ENCODE results near the gene NAP1L4.
A peak's percentile ranks its signal among the peaks of the same experiment; 100 is the strongest.
"Not testable (repeated sequence)": the region's sequence is repeated elsewhere in the genome, so short reads cannot be mapped to it uniquely, and the experiment has no call there.

The NAP1L4 gene

DNA sequence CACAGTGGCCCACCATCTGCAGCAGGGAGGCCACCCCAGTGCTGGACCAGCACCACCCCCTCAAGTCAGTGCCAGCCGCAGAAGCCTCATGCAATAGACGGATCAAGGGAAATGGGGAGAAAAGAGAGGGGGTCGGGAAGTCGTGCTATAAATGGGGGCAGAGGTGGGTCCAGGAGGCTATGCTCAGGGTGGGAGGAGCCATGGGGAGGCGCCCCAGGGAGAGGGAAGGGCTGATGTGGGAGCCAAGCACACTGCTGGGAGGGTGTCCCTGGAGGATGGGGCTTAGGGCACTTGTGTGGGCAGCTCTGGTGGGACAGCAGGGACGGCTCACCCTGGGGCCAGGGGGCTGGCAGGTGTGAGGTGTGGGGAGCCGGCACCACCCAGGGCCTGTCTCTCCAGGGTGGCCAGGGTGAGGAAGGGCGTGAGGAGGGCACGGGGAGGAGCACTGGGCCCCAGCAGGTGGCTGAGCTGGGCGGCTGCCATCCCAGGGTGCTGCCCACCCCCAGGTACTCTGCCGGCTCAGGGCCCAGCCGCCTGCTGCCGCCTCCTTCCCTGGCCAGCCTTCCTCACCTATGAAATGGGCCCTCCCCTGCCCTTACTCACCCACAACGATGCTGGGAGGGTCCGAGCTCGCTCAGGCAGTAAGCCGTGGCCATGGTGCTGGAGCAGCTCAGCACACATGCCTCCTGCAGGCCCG, 80.9 kb downstream of the NAP1L4 start:
- DNase-seq, result no peak

DNA sequence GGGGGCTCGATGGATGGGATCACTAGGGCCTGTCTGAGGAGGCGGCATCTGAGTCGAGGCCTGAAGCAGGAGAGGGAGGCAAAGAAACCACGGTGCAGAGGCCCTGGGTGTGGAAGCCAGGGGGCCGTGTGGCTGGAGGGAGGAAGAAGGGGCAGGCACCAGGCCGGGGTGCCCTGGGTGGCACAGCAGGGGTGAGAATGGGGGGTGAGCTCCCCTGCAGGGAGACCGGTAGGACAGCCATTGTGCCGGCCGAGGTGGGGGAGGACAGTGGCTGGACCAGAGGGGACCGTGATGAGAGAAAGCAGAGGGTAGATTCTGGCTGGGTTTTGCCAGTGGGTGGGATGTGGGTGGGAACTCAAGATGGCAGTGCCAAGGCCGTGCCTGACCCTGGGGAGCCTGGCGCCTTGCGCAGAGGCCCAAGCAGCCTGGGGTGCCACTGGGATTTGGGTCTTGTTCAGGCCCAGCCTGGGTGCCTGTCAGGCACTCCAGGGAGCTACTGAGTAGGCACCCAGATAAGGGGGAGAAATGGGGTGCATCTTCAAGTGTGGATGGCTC, 81.7 kb downstream of the NAP1L4 start:
- no peak for DNase-seq

DNA sequence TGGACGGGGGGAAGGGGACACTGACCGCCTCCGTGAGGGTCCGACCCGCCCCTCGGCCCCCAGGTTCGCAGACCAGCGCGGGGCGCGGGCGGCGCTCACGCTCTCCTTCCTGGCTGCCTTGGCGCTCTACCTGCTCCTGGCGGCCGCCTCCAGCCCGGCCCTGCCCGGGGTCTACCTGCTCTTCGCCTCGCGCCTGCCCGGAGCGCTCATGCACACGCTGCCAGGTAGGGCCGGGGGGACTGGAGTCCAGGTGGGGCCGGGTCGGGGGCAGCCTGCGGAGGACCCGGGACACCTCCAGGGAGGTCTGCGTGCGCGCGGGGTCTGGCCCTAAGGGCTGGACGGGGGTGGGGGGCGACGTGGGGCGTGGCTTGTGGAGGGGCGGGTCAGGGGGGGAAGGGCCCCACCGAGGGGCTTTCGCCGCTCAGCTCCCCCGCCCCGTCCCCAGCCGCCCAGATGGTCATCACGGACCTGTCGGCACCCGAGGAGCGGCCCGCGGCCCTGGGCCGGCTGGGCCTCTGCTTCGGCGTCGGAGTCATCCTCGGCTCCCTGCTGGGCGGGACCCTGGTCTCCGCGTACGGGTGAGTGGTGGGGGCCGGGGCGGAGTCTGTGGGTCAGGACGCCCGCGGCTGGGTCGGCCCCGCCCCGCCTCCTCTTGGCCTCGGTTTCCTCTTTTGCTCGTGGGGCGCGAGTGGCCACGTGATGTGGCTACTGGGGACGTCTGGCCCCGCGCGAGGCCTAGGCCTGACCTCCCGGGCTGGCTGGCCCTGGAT, 82.8 kb downstream of the NAP1L4 start:
- DNase-seq, result no peak

DNA sequence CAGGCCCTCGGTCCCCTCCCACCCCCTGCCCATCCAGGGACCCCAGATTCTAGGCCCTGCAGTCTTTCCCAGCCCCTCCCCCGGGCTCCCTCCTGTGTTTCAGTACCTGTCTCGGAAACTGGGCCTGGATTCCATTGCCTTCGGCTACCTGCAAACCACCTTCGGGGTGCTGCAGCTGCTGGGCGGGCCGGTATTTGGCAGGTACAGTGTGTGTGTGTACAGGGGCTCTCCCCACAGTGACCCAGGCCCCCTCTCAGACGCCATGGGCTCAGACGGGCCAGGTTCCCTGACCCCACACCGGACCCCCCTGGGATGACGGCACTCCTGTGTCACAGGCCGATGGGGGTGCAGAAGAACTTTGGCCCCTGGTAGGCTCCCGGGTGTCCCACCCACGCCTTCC, 84.0 kb downstream of the NAP1L4 start:
- DNase-seq, result no peak

DNA sequence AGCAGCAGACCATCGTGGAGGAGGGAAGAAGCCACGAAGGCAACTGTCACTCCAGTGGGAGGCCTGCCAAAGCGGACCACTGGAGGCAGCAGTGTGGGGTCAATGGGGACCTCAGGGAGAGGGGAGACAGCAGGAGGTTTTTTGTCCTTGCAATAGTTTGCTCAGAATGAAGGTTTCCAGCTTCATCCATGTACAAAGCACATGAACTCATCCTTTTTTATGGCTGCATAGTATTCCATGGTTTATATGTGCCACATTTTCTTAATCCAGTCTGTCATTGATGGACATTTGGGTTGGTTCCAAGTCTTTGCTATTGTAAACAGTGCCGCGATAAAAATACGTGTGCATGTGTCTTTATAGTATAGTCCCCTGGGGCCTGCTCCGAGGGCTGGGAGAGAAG, 86.8 kb downstream of the NAP1L4 start:
- DNase-seq, result not testable (repeated sequence)

DNA sequence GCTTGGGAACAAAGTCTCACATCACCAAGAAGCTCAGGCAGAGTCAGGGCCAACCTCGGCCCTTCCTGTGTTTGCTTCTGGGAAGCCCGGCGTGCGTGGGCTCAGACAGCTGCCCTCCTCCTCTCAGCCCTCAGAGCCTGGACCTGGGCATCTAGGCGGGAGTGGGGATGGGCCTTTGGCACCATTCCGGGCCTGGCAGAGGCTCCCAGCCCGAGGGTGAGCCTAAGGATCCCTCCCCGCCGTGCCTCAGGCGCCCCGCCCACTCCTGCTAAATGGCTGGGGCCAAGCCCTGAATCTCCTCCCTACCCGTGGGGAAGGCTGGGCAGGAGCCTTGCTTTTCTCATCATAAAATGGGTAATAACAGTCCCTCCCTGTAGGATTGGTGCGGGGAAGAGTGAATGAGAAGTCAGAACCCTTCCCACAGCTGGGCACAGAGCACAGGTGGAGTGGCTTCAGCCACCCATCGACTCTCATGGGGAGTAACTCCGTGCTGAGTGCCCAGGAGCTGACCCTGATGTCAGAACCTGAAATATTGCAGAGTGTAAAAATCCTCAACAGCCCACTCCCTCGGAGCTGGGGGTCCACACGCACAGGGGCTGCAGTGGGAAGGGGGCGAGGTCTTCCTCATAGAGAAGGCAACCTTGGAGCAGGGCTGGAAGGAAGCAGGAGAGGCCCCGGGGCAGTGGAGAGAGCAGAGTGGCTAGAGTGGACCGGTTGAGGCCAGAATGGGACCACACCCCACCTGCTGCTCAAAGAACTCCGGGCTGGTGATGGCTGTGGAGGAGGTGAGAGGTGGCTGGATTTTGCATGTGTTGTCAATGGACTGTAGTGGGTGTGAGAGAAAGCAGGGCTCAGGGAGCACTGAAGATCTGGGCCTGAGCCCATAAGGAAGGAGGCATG, 87.7 kb downstream of the NAP1L4 start:
- no peak for DNase-seq

DNA sequence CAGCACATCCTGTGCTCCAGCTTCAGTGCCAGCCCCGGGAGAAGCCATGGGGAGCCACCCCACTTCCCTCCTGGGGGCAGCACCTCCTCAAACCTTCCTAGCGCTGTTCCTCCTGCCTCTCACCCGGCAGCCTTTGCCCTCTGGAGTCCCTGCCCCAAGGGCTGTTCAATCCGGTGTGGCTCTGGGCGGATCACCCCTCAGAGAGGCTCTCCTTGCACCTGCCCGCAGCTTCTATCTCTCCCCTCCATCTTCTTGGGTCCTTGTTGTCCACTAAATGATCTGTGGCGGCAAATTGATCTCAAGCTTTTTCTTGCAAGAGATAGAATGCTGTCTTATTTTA, 88.5 kb downstream of the NAP1L4 start:
- DNase-seq, result no peak

DNA sequence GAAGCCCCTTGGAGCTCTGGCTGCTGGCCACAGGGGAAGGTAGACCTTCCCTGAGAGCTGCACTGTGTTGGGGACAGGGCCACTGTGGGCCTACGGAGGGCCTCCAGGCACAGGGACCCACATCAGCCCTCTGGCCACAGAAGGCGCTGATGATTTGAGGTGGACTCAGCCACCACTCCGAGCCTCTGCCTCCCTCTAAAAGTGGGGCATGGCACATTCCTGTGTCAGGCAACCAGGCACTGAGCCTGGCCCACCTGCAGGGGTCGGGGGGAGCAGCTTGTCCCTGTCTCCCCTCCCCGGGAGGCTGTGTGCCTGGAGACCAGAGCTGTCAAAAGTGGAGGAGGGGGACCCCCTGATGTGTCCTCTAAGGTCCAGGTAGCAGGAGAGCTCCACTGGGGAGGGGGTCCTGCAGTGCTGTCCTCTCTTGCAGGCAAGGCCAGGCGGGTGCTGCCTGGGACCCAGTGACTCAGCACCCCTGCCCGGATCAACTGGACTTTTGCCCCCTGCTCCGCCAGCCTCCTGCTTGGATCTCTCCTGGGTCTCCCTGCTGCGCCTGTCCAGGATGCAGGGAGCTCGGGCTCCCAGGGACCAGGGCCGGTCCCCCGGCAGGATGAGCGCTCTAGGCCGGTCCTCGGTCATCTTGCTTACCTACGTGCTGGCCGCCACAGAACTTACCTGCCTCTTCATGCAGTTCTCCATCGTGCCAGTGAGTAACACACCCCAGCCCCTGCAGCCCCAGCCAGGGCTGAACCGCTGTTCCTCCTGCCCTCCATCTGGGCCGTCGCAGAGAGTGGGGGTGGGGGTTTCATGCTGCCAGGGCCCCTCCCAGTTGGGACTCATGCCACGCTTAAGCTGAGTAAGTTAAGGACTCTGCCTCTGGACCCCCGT, 89.1 kb downstream of the NAP1L4 start:
- DNase-seq, result no peak

DNA sequence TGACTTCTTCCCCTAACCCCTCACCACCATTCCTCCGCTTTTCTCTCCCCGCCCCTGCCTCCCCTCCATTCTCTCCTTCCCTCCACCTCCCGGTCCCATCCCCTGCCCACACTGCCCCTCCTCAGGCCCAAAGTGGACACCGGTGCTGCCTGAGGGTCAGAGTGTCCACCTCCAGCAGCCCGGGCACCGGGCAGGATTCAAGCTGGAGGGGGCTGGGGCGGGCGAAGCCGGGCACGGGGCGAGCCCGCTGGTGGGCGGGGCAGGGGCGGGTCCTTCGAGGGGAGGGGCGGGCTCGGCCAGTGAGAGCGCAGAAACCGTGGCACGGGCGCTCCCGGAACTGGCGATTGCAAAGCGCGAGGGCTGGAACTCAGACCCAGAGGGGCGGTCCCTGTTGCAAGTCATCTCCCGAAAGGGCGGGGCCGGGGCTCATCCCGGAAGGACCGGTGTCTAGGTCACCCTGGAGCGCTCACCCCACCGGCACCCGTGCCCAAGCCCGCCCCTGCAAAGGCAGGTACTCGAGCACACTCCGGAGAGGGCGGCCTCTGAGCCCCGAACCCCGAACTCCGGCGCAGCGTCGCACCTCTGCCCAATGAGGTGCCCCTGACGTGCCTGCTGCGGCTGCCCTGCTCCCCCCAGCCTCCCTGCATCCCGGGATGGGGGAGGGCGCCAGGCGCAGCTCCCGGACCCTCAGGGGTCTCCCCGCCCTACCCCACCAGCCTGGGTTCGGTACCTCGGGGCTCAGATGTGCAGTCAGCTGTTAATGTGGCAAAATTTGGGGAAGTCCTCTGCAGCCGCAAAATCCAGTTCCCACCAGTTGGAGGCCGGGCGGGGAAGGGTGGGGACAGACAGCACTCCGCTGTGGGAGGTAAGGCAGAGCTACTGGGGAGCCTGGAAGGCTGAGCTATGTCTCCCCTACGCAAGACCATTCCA, 90.0 kb downstream of the NAP1L4 start:
- DNase-seq, result peak in 43 of 56 donors; percentile 14 to 78 (median 44)

DNA sequence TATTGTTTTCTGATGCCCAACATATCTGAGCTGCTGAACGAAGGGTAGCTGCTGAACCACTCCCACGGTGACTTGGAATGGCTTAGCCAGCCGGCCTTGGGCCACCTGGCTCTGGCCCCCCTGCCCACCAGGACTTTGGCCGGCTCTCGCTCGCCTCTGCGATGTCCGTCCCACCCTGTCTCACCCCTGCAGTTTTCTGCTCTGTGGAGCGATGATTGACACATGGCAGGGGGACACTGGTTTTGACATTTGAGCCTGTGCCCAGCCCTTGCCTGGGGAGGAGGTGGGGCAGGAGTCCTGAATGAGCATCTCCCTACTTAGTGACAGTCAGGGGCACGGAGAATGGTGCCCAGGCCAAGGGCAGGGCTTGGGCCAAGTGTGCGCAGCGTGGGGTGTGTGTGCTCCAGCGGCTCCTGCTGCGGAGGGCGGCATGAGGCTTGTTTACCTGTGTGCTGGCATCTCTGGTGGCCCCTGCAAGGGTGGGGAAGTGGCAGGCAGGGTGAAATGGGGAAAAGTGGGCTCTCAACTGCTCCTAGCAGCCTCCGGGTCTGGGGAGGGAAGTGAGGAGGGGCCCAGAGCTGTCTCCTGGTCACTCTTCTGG, 90.8 kb downstream of the NAP1L4 start:
- no peak for DNase-seq

DNA sequence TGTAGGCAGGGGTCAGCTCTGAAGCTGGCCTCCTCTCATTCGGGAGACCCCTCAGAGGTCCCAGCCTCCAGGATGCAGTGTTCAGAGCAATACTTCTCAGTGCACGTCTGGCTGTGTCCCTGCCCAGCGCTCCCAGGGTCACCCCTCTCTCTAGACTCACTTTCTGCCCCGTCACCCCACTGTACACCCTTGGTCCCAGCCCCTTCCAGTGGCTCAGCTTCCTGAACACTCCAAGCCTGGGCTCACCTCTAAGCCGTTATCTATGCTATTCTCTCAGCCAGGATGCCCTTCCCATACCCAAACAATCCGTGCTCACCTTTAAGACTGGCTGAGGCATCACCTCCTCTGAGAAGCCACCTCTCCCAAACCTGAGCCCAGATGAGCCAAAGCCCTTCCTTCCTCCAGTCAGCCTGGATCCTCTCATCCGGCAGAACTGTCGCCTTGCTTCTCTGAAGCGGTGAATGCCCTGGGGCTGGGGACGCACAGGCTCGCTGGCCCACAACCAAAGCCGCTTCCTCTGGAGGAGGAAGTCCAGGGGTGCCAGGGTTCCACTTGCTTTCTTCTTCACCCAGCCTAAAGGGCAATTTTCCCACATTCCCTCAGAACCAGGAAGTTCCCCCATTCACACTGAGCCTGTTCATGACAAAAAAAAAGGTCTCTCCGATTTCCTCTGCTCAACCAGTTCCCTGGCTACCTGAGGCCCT, 92.9 kb downstream of the NAP1L4 start:
- peak in 1 of 56 donors; percentile 29 for DNase-seq

DNA sequence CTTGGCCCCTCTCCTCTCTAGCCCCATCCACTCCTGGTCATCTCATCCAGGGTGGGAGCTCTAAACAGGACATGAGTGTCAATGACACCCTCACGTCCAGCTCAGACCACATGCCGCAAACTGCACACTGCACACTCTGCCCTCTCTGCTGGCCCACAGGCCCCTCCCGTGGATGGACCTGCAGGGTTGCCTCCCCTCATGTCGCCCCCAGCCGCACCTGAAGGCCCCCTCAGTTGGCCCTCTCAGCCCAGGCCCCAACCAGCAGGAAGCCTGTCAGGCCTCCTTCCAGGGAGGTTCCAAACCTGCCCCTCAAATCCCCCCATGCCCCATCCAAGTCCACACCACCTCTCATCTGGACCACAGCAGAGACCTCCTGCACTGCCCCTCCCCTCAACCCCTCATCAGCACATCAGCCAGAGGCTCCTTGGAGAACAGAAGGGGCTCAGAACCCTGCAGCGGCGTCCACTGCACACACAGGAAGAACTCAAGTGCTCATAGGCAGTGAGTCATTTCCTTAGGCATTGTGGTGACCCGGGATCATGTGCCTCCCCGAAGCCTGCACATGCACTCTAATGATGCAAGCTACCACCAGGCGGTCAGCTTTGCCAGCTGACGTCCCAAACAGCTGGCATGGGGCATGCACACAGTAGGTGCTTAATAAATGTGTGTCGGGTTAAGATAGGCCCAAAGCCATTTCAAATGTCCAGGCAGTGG, 93.6 kb downstream of the NAP1L4 start:
- peak in 1 of 56 donors; percentile 14 for DNase-seq

DNA sequence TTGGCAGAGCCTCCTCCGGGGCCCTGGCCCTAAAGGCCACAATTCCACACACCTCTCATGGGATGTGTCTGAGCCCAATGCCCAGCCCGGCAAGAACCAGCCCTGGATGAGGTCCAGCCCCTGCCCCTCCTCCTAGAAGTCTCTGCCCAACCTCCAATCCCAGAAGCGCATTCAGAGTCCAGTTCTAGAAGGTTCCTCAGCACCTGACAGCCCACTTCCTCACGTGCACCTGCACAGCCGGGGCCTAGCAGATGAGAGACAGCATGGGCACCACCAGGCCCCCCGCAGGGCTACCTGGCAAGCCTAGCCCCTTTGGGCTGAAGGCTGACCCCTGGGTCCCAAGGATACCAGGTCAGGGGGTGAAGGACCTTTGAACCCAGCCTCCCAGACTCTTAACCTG, 95.1 kb downstream of the NAP1L4 start:
- no peak for DNase-seq

DNA sequence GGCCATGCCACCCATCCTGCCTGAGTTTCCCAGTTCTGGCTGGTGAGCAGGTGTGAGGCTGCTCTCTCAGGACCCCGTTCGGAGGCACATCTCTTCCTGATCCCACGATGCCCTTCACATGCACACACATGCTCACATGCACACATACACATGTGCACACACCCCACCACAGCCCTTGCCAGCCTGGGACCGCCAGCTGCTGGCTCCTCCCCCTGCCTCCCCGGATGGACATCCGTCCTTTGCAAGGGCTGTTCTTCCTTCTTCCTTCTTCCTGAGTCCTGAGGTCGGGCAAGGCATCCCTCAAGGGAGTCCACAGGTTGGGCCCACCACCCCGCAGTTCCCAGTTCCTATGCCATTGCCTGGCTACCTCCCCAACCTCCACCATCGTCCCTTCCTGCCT, 96.1 kb downstream of the NAP1L4 start:
- DNase-seq, result no peak

All from nucleus accumbens (tissue), 56 donors.